NT2/D1 (cell line): ENCODE results near the gene CACNA2D3.

Experiments used
- DNase-seq: peaks from one replicate; pipeline ENCODE4 v3.0.0-alpha.2; 2011; ENCODE audit warnings: low read depth, low spot score
- H3K27me3 ChIP-seq: 2 replicates; pipeline ENCODE4 v1.6.0; 2011; ENCODE audit warnings: mild to moderate bottlenecking; ENCODE audit not compliant: insufficient read length, insufficient read depth
- H3K36me3 ChIP-seq: 2 replicates; pipeline ENCODE4 v1.6.1; 2011; ENCODE audit warnings: mild to moderate bottlenecking, low read length, mixed read lengths; ENCODE audit not compliant: insufficient read depth, insufficient read length
- H3K4me1 ChIP-seq: 2 replicates; pipeline ENCODE4 v1.5.1; 2011; ENCODE audit not compliant: insufficient read depth, insufficient read length
- H3K4me3 ChIP-seq: 2 replicates; pipeline ENCODE4 v1.5.1; 2011; ENCODE audit warnings: low read depth; ENCODE audit not compliant: insufficient read length
- H3K9ac ChIP-seq: 2 replicates; pipeline ENCODE4 v1.6.0; 2011; ENCODE audit warnings: low read depth; ENCODE audit not compliant: insufficient read length
- H3K9me3 ChIP-seq: 2 replicates; pipeline ENCODE4 v1.5.1; 2011; ENCODE audit warnings: mild to moderate bottlenecking, low read length; ENCODE audit not compliant: insufficient read depth
- SUZ12 ChIP-seq: IDR thresholded peaks from 2 replicates; pipeline ENCODE4 v1.6.1; 2011; ENCODE audit not compliant: insufficient read length, insufficient read depth; ENCODE audit errors: extremely low read depth
- YY1 ChIP-seq: IDR thresholded peaks from 2 replicates; pipeline ENCODE4 v1.6.1; 2011; ENCODE audit not compliant: insufficient read length, insufficient read depth
- ZNF274 ChIP-seq: IDR thresholded peaks from 2 replicates; pipeline ENCODE4 v1.6.1; 2011; ENCODE audit warnings: mild to moderate bottlenecking, low read depth, low read length

CACNA2D3 gene

DNA sequence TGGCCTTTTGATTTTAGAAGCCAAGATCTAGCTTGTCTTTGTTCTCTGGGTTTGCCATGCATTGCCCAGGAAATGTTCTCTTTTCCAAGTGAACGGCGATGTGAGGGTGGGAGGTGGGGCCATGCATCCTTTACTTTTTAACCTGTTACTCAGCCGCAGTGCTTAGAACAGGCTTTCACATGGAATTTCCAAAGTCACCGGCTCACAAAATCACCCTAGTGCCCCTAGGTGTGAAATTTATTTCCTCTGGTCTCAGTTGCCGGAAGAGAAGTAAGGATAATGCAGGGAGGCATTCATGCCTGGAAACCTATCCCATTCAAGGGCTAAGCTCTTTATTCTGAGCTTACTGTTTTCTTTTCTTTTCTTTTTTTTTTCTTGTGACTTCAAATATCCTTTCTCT is 93.2 kb downstream of the CACNA2D3 start:
- H3K9me3 ChIP-seq, result peaks cover 33% of the 10 kb centered on the region
- no peaks in the 10 kb centered on the region for H3K27me3 ChIP-seq
- H3K4me1 ChIP-seq, result peaks cover 3% of the 10 kb centered on the region
- no peaks in the 10 kb centered on the region for H3K36me3 ChIP-seq
- H3K9ac ChIP-seq, result no peak overlapping the region
- no peak for DNase-seq
- H3K4me3 ChIP-seq, result no peak overlapping the region
- TF ChIP-seq YY1, result no peak
- no peak for TF ChIP-seq SUZ12
- no peak for TF ChIP-seq ZNF274

DNA sequence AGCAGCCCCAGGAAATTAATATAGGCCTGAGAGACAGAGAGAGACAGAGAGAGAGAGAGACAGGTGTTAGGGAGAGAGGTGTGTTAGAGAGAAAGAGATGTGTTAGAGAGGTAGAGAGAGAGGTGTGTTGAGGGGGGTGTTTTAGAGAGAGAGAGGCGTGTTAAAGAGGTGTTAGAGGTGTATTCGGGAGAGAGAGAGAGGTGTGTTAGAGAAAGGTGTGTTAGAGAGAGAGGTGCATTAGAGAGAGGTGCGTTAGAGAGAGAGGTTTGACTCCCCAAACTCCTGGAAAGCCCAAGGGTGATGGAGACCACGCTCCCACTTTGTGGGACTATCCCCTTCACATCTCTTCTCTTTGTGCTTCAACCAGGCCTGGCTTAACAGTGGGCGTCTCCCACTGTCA is 95.5 kb downstream of the CACNA2D3 start:
- Histone ChIP-seq H3K9ac (no peak overlapping the region), H3K4me3 (no peak overlapping the region), H3K4me1 (peaks cover 3% of the 10 kb centered on the region), H3K9me3 (peaks cover 11% of the 10 kb centered on the region), H3K36me3 (no peaks in the 10 kb centered on the region), H3K27me3 (no peaks in the 10 kb centered on the region)
- TF ChIP-seq ZNF274, result no peak
- no peak for TF ChIP-seq YY1
- TF ChIP-seq SUZ12, result no peak
- DNase-seq, result no peak

- no peak overlapping the region for H3K9ac ChIP-seq
- DNase-seq, result no peak
- H3K36me3 ChIP-seq, result no peaks in the 10 kb centered on the region
- H3K4me1 ChIP-seq, result no peaks in the 10 kb centered on the region
- no peak overlapping the region for H3K4me3 ChIP-seq
- H3K9me3 ChIP-seq, result no peaks in the 10 kb centered on the region
- H3K27me3 ChIP-seq, result no peaks in the 10 kb centered on the region
- TF ChIP-seq SUZ12 (no peak), ZNF274 (no peak), YY1 (no peak)
These were observed 100.0 kb downstream of the CACNA2D3 start for GRCh38 chr3:54222316-54222715.

- H3K36me3 ChIP-seq, result no peaks in the 10 kb centered on the region
- H3K4me1 ChIP-seq, result no peaks in the 10 kb centered on the region
- H3K27me3 ChIP-seq, result no peaks in the 10 kb centered on the region
- no peak overlapping the region for H3K9ac ChIP-seq
- TF ChIP-seq SUZ12 (no peak), ZNF274 (no peak), YY1 (no peak)
- H3K9me3 ChIP-seq, result no peaks in the 10 kb centered on the region
- DNase-seq, result no peak
- H3K4me3 ChIP-seq, result no peak overlapping the region
These were observed 100.7 kb downstream of the CACNA2D3 start for GRCh38 chr3:54223063-54223462.

- Histone ChIP-seq H3K4me3 (no peak overlapping the region), H3K9me3 (no peaks in the 10 kb centered on the region), H3K27me3 (no peaks in the 10 kb centered on the region), H3K4me1 (no peaks in the 10 kb centered on the region), H3K9ac (no peak overlapping the region), H3K36me3 (no peaks in the 10 kb centered on the region)
- DNase-seq, result no peak
- no peak for TF ChIP-seq SUZ12
- no peak for TF ChIP-seq ZNF274
- TF ChIP-seq YY1, result no peak
These were observed 103.6 kb downstream of the CACNA2D3 start for GRCh38 chr3:54225841-54226528.

- DNase-seq, result peak; percentile 39
- TF ChIP-seq SUZ12 (no peak), ZNF274 (no peak), YY1 (no peak)
- H3K9ac ChIP-seq, result no peak overlapping the region
- no peaks in the 10 kb centered on the region for H3K36me3 ChIP-seq
- no peaks in the 10 kb centered on the region for H3K4me1 ChIP-seq
- H3K9me3 ChIP-seq, result no peaks in the 10 kb centered on the region
- H3K4me3 ChIP-seq, result no peak overlapping the region
- H3K27me3 ChIP-seq, result no peaks in the 10 kb centered on the region
These were observed 106.5 kb downstream of the CACNA2D3 start for GRCh38 chr3:54228806-54229205.

GRCh38 chr3:54232618-54233017 is 110.3 kb downstream of the CACNA2D3 start:
- Histone ChIP-seq H3K9ac (no peak overlapping the region), H3K9me3 (no peaks in the 10 kb centered on the region), H3K27me3 (no peaks in the 10 kb centered on the region), H3K4me1 (no peaks in the 10 kb centered on the region), H3K36me3 (no peaks in the 10 kb centered on the region), H3K4me3 (no peak overlapping the region)
- DNase-seq, result no peak
- TF ChIP-seq ZNF274, result no peak
- TF ChIP-seq YY1, result no peak
- TF ChIP-seq SUZ12, result no peak

DNA sequence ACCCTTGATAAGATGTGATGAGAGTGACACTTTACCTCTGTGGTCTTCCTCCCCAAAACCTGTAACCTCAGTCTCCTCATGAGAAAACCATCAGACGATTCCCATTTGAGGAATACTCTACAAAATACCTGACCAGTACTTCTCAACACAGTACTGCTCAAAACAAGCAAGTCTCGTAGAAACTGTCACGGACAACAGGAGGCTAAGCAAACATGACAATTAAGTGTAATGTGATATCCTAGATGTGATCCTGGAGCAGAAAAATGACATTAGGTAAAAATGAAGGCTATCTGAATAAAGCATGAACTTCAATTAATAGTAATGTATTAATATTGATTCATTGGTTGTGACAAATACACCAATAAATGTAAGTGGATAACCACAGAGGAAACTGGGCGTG is 113.6 kb downstream of the CACNA2D3 start:
- TF ChIP-seq SUZ12 (no peak), ZNF274 (no peak)
- DNase-seq, result no peak
- H3K9ac ChIP-seq, result no peak overlapping the region

More for the DNA sequence above, 113.6 kb downstream of the CACNA2D3 start:
- Histone ChIP-seq H3K9me3 (no peaks in the 10 kb centered on the region), H3K4me3 (no peak overlapping the region), H3K27me3 (no peaks in the 10 kb centered on the region), H3K36me3 (no peaks in the 10 kb centered on the region), H3K4me1 (no peaks in the 10 kb centered on the region)
